Measurements from ENCODE around the gene AKAP8L.

DNA sequence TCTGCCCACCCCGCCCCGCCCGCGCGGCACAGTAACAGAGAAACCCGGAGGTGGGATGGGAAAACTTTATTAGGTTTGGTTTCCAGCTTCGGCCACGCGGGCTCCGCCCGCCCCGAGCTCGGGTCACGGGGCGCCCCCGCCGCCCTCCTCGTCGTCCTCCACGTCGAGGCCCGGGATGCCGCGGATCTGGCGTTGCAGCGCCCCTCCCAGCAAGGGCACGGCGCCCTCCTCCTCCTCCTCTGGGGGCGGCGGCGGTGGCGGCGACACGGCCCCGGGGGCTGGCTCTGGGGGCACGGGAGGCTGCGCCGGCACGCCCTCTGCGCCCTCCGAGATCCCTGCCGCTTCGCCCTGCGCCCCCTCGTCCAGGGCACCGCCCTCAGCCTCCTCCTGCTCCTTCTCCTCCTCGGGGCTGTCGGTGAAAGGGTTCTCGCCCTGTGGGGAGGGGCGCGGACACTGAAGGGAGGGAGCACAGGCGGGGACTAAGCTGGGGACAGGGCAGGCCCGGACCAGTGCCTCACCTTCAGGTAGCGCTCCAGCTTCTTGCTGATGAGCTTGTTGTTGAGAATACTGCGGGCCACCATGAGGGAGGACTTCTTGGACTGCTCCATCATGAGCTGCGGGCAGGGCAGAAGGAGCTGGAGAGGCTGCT lies 38.7 kb downstream of the AKAP8L start:
- TF ChIP-seq POLR2AphosphoS5 (IDR thresholded peaks at IDR 0.05; ENCODE audit: borderline replicate concordance, low read depth, low read length) (no peak; the same call in 1 of the 2 replicates), EZH2 (IDR thresholded peaks at IDR 0.05) (no peak)
